HepG2 (cell line): ENCODE data around the gene TCFL5. TPM values are rescaled to one million over a fixed set of nuclear protein-coding genes. Genes with fewer than 3 reads are reported as not detected.

Experiments
- ATAC-seq: fragments of 200-7000 bp; cut with Tn5 transposase; 3 replicates; pipeline ENCODE4 v1.9.1; 2020; ENCODE audit warnings: mild to moderate bottlenecking, moderate library complexity
- BruUV-seq: library from RNA; stranded (reverse); fragments of 400-500 nt; replicated peaks from 2 replicates; lab custom pipeline; 2021; lab: Mats Ljungman, UMichigan
- CTCF ChIA-PET: fragments of 300-600 bp; formaldehyde crosslinking; extraction: SDS; loops from one replicate; lab custom pipeline; 2021; ENCODE audit warnings: low total read pairs, inconsistent platforms, low intra/inter-chr PET ratio; lab: Yijun Ruan, JAX
- POLR2A ChIA-PET: fragments of 350-600 bp; sonication (Branson Sonifier 250); formaldehyde crosslinking; loops from one replicate; lab custom pipeline; 2020; ENCODE audit warnings: antibody characterized with exemption, inconsistent platforms; lab: Yijun Ruan, JAX
- DNase-seq: peaks from one replicate; pipeline ENCODE4 v3.0.0-alpha.2; 2015; ENCODE audit warnings: low spot score
- FAIRE-seq: peaks from 3 replicates; lab custom pipeline; 2011; peaks lifted over from hg19 to GRCh38; lab: Jason Lieb, UNC
- H2AFZ ChIP-seq: one replicate; pipeline ENCODE4 v1.6.1; 2011; ENCODE audit warnings: low read length, inconsistent platforms
- H3K27ac ChIP-seq: fragments of 300-600 bp; 3 replicates; pipeline ENCODE4 v1.8.0; 2011; ENCODE audit warnings: mixed run types, mild to moderate bottlenecking, mixed read lengths, low read length, inconsistent platforms; ENCODE audit not compliant: insufficient read depth; ENCODE audit errors: extremely low read length
- H3K27me3 ChIP-seq, 2 experiments: fragments of 200-600 bp in 1 of 2; 2 replicates in 1 of 2; 3 replicates in 1 of 2; pipeline versions ENCODE4 v1.6.0 to v1.8.0; 2011; ENCODE audit warnings: low read length in 2 of 2, mild to moderate bottlenecking in 2 of 2, moderate library complexity in 2 of 2, inconsistent platforms in 1 of 2; ENCODE audit not compliant: insufficient read depth in 2 of 2, control insufficient read depth in 1 of 2
- H3K36me3 ChIP-seq, 2 experiments: fragments of 200-600 bp in 1 of 2; replicated peaks in 1 of 2; 2 replicates in 1 of 2; 3 replicates in 1 of 2; pipeline versions ENCODE4 v1.5.1 to v1.8.0; 2011; ENCODE audit warnings: low read length in 2 of 2, inconsistent platforms in 1 of 2; ENCODE audit not compliant: insufficient read depth in 2 of 2, control insufficient read depth in 1 of 2
- H3K4me1 ChIP-seq: 2 replicates; pipeline ENCODE4 v1.5.1; 2012; ENCODE audit warnings: low read length, inconsistent platforms; ENCODE audit not compliant: insufficient read depth
- H3K4me2 ChIP-seq: 2 replicates; pipeline ENCODE4 v1.6.0; 2011; ENCODE audit warnings: low read depth, low read length, inconsistent platforms
- H3K4me3 ChIP-seq, 3 experiments: fragments of 200-600 bp in 1 of 3; sonication (generic), shearing (Covaris generic) in 1 of 3; replicated peaks in 1 of 3; 2 replicates each; pipeline ENCODE4 v1.5.1; 2011 to 2016; ENCODE audit warnings: low read length in 3 of 3, inconsistent platforms in 2 of 3, low read depth in 2 of 3, mild to moderate bottlenecking in 2 of 3, control low read depth in 1 of 3, mixed read lengths in 1 of 3; ENCODE audit not compliant: insufficient read depth in 1 of 3
- H3K79me2 ChIP-seq: one replicate; pipeline ENCODE4 v1.6.1; 2011; ENCODE audit warnings: low read length, inconsistent platforms; ENCODE audit not compliant: insufficient read depth
- H3K9ac ChIP-seq: 2 replicates; pipeline ENCODE4 v1.6.0; 2011; ENCODE audit warnings: mild to moderate bottlenecking, low read depth, low read length, inconsistent platforms; ENCODE audit not compliant: insufficient read depth
- H3K9me3 ChIP-seq: 2 replicates; pipeline ENCODE4 v1.5.1; 2012; ENCODE audit warnings: mild to moderate bottlenecking, low read length
- H4K20me1 ChIP-seq: 2 replicates; pipeline ENCODE4 v1.6.0; 2011; ENCODE audit warnings: inconsistent platforms, mild to moderate bottlenecking, low read length, moderate library complexity; ENCODE audit not compliant: insufficient read depth
- JUN ChIP-seq: sonication (generic); formaldehyde crosslinking; IDR thresholded peaks from 2 replicates; pipeline ENCODE4 v1.4.0; 2020; ENCODE audit warnings: mild to moderate bottlenecking, missing genetic modification reagents
- MAFG ChIP-seq: sonication (generic); formaldehyde crosslinking; IDR thresholded peaks from 2 replicates; pipeline ENCODE4 v1.5.1; 2020; ENCODE audit warnings: mild to moderate bottlenecking, missing genetic modification reagents
- NFIB ChIP-seq: sonication (generic); formaldehyde crosslinking; IDR thresholded peaks from 2 replicates; pipeline ENCODE4 v1.9.0; 2021; ENCODE audit warnings: missing genetic modification reagents, mild to moderate bottlenecking, borderline replicate concordance
- SALL2 ChIP-seq: sonication (generic); formaldehyde crosslinking; IDR thresholded peaks from 2 replicates; pipeline ENCODE4 v1.8.1; 2023; ENCODE audit warnings: mild to moderate bottlenecking, missing genetic modification reagents, inconsistent platforms
- ZFYVE20 ChIP-seq: sonication (generic); formaldehyde crosslinking; IDR thresholded peaks from 2 replicates; pipeline ENCODE4 v1.8.0; 2023; ENCODE audit warnings: low read depth, mild to moderate bottlenecking, moderate library complexity, missing genetic modification reagents, borderline replicate concordance
- ZNF501 ChIP-seq: sonication (generic); formaldehyde crosslinking; IDR thresholded peaks from 2 replicates; pipeline ENCODE4 v1.5.1; 2020; ENCODE audit warnings: mild to moderate bottlenecking, moderate library complexity, missing genetic modification reagents
- ZNF660 ChIP-seq: sonication (generic); formaldehyde crosslinking; IDR thresholded peaks from 2 replicates; pipeline ENCODE4 v1.5.1; 2020; ENCODE audit warnings: mild to moderate bottlenecking, low read depth, missing genetic modification reagents, borderline replicate concordance
- WGBS: methylation state at CpG from one replicate; pipeline ENCODE4 v1.1.6; 2017; ENCODE audit warnings: low lambda C conversion rate; 5-methylcytosine and 5-hydroxymethylcytosine counted together
- in situ Hi-C: cut with HindIII; loops from 2 replicates; pipeline ENCODE4 v1.10.0; 2017; ENCODE audit warnings: low pct_unique_long_range_greater_than_20kb; ENCODE audit not compliant: extremely low pct_ligation_motif_present
- intact Hi-C: fragments of 100-400 bp; cut with micrococcal nuclease; formaldehyde crosslinking; loops from one replicate; pipeline ENCODE4 v1.10.0; 2022; ENCODE audit not compliant: unreplicated experiment
- polyA plus RNA-seq, 8 experiments: library from polyadenylated mRNA; depleted of rRNA in 3 of 8; stranded (reverse) in 7 of 8; unstranded in 1 of 8; fragments of >200 nt; fragmentation: Illumina TruSeq in 4 of 8; extraction: Trizol in 4 of 8; gene quantifications; 2 replicates each; pipeline versions ENCODE4 v1.2.1 to v1.2.3, GENCODE V29; 2011 to 2016; ENCODE audit warnings: low read depth in 4 of 8, missing spikeins in 1 of 8, mixed read lengths in 1 of 8; ENCODE audit not compliant: insufficient read depth in 1 of 8
- total RNA-seq, 5 experiments: library from RNA; depleted of rRNA; stranded (reverse); fragments of >200 nt; fragmentation: Illumina TruSeq; extraction: Trizol; gene quantifications; 2 replicates each; pipeline ENCODE4 v1.2.3, GENCODE V29; 2016; ENCODE audit warnings: low read depth in 1 of 5
- TF ChIP-seq, protein P1 (sequence below), 2 experiments: sonication (generic) in 1 of 2; formaldehyde crosslinking in 1 of 2; IDR thresholded peaks; 2 replicates each; pipeline versions ENCODE4 v1.5.1 to v1.6.1; 2011 to 2020; ENCODE audit warnings: borderline replicate concordance in 1 of 2, low read depth in 1 of 2, low read length in 1 of 2, mild to moderate bottlenecking in 1 of 2, missing genetic modification reagents in 1 of 2, moderate library complexity in 1 of 2
- TF ChIP-seq, protein P2 (sequence below): sonication (generic); formaldehyde crosslinking; IDR thresholded peaks from 2 replicates; pipeline ENCODE4 v1.4.0; 2020; ENCODE audit warnings: missing genetic modification reagents, borderline replicate concordance
- TF ChIP-seq, protein P3 (sequence below): IDR thresholded peaks from 2 replicates; pipeline ENCODE4 v1.6.1; 2018; ENCODE audit warnings: missing genetic modification reagents

TCFL5 gene
- total and polyA plus RNA-seq, 2 of the 13 experiments (the other 11 are each of a cell fraction or from before 2014, with no cell fraction given) = 14.8 to 20.0 TPM

DNA sequence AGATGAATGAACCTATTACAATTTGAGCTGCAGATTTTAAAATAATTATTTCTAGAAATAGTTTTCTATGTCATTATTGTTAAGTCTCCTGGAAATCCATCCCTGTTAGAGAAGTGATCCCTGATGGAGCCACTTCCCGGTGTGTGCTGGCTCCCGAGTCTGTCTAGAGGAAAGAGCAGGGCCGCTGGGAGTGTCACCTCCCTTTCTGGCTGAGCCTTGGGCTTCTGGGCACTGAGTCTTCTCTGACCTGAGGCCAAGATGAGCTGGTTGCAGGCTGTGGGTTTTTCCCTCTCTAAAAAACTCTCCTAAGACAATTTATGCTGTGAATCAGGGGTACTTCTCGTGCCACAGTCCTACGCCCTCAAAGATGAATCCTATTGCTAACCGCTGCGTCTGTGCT is 28.8 kb upstream of the TCFL5 start:
- H4K20me1 ChIP-seq = no peaks in the 10 kb centered on the region
- H3K4me2 ChIP-seq = no peak overlapping the region
- FAIRE-seq = no peak
- TF ChIP-seq, protein P1, sequence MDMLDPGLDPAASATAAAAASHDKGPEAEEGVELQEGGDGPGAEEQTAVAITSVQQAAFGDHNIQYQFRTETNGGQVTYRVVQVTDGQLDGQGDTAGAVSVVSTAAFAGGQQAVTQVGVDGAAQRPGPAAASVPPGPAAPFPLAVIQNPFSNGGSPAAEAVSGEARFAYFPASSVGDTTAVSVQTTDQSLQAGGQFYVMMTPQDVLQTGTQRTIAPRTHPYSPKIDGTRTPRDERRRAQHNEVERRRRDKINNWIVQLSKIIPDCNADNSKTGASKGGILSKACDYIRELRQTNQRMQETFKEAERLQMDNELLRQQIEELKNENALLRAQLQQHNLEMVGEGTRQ (IDR thresholded peaks at IDR 0.05; ENCODE audit: low read depth, low read length) = no peak
- TF ChIP-seq, protein P1 (CRISPR knock-in tag; IDR thresholded peaks at IDR 0.05; ENCODE audit: borderline replicate concordance) = no peak
- 0 out of 2 replicates have a peak, but pooled peaks have one; percentile 22 for TF ChIP-seq ZNF501
- ChIA-PET POLR2A (interaction anchor here (1.2 kb wide), 1 partner anchor 47 kb away, joined by 4 read pairs; the partner anchor contains the start of gene GID8), CTCF (no interaction called here)
- no peak overlapping the region for H3K4me3 ChIP-seq
- peaks cover 15% of the 10 kb centered on the region for H3K4me1 ChIP-seq
- no peak overlapping the region for H3K9ac ChIP-seq
- WGBS = 98% methylated on average over 7 of the region's 7 CpGs
- in situ Hi-C loops = no loop called here
- no peak overlapping the region for H3K27ac ChIP-seq
- no peak for ATAC-seq
- no peak for DNase-seq
- no peak overlapping the region for H2AFZ ChIP-seq
- BruUV-seq = no TSS peak
- H3K36me3 ChIP-seq = peaks cover 52 to 84% of the 10 kb centered on the region in 2 experiments
- H3K27me3 ChIP-seq = no peaks in the 10 kb centered on the region
- H3K79me2 ChIP-seq = no peaks in the 10 kb centered on the region
- intact Hi-C loops = no loop called here
- no peaks in the 10 kb centered on the region for H3K9me3 ChIP-seq

DNA sequence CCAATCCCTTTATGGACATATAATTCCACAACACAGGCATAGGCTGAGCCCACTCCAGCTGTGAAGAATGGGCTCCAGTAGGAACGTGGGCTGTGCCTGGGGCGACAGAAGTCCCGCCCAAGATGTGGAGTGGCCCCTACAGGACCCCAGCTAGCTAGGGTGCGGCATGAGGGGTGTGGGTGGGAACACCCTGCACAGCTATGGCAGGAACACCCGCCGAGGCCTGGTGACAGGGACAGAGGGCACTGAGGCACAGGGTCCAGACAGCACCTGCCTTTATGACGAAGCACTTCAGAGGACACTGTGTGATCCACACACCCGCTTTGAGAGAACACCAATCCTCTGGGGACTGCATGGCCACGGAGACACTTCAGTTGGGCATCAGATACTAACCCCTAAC is 28.2 kb upstream of the TCFL5 start:
- Histone ChIP-seq H3K36me3 (peaks cover 49 to 79% of the 10 kb centered on the region in 2 experiments), H3K9ac (no peak overlapping the region), H3K4me1 (peaks cover 15% of the 10 kb centered on the region), H3K79me2 (no peaks in the 10 kb centered on the region), H4K20me1 (no peaks in the 10 kb centered on the region), H3K27ac (no peak overlapping the region), H3K4me3 (no peak overlapping the region), H3K4me2 (no peak overlapping the region), H3K27me3 (no peaks in the 10 kb centered on the region), H2AFZ (no peak overlapping the region), H3K9me3 (no peaks in the 10 kb centered on the region)
- no peak for ATAC-seq
- no TSS peak for BruUV-seq
- DNase-seq = no peak
- FAIRE-seq = no peak
- in situ Hi-C loops (no loop called here), intact Hi-C loops (no loop called here)
- CTCF ChIA-PET = no interaction called here
- POLR2A ChIA-PET = interaction anchor here (1.2 kb wide), 1 partner anchor 48 kb away, joined by 4 read pairs; the partner anchor contains the start of gene GID8
- WGBS = 96% methylated on average over 9 of the region's 9 CpGs
- TF ChIP-seq, protein P2, sequence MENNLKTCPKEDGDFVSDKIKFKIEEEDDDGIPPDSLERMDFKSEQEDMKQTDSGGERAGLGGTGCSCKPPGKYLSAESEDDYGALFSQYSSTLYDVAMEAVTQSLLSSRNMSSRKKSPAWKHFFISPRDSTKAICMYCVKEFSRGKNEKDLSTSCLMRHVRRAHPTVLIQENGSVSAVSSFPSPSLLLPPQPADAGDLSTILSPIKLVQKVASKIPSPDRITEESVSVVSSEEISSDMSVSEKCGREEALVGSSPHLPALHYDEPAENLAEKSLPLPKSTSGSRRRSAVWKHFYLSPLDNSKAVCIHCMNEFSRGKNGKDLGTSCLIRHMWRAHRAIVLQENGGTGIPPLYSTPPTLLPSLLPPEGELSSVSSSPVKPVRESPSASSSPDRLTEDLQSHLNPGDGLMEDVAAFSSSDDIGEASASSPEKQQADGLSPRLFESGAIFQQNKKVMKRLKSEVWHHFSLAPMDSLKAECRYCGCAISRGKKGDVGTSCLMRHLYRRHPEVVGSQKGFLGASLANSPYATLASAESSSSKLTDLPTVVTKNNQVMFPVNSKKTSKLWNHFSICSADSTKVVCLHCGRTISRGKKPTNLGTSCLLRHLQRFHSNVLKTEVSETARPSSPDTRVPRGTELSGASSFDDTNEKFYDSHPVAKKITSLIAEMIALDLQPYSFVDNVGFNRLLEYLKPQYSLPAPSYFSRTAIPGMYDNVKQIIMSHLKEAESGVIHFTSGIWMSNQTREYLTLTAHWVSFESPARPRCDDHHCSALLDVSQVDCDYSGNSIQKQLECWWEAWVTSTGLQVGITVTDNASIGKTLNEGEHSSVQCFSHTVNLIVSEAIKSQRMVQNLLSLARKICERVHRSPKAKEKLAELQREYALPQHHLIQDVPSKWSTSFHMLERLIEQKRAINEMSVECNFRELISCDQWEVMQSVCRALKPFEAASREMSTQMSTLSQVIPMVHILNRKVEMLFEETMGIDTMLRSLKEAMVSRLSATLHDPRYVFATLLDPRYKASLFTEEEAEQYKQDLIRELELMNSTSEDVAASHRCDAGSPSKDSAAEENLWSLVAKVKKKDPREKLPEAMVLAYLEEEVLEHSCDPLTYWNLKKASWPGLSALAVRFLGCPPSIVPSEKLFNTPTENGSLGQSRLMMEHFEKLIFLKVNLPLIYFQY = no peak
- TF ChIP-seq ZFYVE20 (no peak), ZNF660 (no peak), SALL2 (CRISPR knock-in tag) (no peak), JUN (no peak), NFIB (CRISPR knock-in tag) (no peak), MAFG (CRISPR knock-in tag) (no peak)
- TF ChIP-seq, protein P3, sequence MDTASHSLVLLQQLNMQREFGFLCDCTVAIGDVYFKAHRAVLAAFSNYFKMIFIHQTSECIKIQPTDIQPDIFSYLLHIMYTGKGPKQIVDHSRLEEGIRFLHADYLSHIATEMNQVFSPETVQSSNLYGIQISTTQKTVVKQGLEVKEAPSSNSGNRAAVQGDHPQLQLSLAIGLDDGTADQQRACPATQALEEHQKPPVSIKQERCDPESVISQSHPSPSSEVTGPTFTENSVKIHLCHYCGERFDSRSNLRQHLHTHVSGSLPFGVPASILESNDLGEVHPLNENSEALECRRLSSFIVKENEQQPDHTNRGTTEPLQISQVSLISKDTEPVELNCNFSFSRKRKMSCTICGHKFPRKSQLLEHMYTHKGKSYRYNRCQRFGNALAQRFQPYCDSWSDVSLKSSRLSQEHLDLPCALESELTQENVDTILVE (CRISPR knock-in tag) = no peak
